ENCODE data around the gene PLAC9.
A peak's percentile ranks its signal among the peaks of the same experiment; 100 is the strongest.
"Not testable (repeated sequence)": the region's sequence is repeated elsewhere in the genome, so short reads cannot be mapped to it uniquely, and the experiment has no call there.

PLAC9 gene, protein sequence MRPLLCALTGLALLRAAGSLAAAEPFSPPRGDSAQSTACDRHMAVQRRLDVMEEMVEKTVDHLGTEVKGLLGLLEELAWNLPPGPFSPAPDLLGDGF

DNA sequence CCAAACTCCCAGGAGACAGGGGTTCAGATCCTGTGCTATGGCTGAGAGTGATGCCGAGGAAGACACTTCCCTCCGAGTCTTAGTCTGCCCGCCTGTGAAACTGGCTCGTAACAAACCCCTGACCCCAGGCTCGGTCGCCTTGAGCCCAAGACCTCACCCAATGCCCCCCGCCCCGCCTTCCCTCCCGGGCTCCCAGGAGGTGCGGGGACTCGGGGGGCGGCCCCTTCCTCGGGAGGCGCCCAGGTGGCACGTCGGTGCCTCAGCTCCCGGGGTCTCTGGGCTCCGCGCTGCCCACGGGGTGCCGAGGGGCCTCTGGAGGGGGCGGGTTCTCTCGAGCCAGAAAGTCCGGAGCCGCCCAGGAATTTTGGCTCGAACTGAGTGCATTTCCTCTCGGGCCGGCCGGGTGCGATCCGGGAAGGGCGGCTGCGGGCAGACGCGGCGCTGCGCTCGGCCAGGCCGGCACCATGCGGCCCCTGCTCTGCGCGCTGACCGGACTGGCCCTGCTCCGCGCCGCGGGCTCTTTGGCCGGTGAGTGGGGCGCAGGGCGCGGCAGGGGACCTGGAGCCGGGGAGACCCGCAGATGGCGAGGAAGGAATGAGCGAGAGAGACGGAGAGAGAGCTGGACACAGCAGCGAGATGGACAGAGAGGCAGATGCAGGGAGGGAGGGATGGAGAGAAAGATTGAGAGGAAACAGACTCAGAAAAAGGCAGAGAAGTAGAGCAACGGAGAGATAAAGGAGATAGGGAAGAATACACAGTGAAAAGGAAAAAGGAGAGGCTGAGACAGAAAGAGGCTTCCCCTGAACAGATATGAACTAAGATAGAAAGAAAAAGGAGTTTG lies at the start of gene PLAC9:
TSS of gene PLAC9 (plus strand) at position 432 of the 841 bp plus-strand sequence. CDS start at position 465, 33 bp downstream.
- DNase-seq (ENCODE audit: low read depth): no peak

DNA sequence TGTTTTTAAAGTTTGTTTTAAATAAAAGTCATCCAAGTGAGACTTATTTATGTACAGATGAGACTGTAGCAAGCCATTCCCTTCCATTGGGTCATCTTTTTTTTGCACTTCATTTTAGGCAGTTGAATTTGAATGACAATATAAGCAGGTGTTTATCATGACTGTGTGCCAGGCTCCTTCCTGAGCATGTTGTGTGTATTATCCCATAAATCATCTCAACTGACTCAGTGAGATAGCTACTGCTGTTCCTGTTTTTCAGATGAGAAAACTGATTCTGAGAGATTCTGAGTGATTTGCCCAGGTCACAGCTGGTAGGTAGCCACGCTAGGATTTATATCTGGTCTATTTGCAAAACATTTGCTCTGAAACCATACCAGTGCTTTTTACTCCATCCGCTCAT lies 42.4 kb upstream of the PLAC9 start:
- DNase-seq (ENCODE audit: low read depth): no peak

DNA sequence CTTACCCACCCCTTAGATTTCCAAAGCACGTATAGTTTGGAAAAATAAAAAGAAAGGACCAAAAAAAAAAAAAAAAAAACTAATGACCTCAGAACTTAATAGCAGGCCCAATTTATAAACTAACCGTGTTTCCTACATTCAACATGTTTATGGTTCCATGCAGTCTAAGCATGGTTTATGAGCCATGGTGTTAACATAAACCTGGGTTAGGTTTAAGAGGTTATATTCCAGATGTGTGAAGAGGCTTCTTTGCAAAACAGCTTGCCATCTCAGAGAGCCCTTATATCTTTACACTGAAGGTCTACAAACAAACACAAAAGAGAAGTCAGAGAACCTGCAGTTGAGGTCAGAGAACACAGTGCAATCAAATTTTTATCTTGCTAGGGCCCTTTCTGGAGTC lies 38.3 kb upstream of the PLAC9 start:
- no peak for DNase-seq (ENCODE audit: low read depth)

DNA sequence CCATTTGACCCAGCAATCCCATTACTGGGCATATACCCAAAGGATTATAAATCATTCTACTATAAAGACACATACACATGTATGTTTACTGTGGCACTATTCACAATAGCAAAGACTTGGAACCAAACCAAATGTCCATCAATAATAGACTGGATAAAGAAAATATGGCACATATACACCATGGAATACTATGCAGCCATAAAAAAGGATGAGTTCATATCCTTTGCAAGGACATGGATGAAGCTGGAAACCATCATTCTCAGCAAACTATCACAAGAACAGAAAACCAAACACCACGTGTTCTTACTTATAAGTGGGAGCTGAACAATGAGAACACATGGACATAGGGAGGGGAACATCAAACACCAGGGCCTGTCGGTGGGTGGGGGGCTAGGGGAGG lies 34.3 kb upstream of the PLAC9 start:
- DNase-seq (ENCODE audit: low read depth): not testable (repeated sequence)

DNA sequence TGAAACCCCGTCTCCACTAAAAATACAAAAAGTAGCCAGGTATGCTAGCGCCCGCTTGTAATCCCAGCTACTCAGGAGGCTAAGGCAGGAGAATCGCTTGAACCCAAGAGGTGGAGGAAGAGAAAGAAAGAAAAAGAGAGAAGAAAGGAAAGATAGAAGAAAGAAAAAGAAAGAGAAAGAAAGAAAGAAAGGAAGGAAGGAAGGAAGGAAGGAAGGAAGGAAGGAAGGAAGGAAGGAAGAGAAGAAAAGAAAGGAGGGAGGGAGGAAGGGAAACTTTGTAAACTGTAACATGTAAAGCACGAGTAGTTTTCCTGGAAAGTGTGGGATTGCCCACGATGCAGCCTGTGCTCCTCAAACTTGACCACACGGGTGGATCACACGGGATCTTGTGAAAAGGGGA lies 33.2 kb upstream of the PLAC9 start:
- DNase-seq (ENCODE audit: low read depth): not testable (repeated sequence)

DNA sequence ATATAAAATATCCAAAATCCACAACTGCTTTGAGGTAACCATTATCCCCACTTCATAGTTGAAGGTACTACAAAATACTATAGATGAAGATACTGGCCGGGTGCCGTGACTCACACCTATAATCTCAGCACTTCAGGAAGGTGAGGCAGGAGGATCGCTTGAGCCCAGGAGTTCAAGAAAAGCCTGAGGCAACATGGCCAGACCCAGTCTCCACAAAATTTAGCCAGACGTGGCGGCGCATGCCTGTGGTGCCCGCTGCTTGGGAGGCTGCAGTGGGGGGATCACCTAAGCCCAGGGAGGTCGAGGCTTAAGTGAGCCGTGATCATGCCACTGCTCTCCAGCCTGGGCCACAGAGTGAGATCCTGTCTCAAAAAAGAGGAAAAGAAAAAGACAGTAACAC lies 32.4 kb upstream of the PLAC9 start:
- no peak for DNase-seq (ENCODE audit: low read depth)

DNA sequence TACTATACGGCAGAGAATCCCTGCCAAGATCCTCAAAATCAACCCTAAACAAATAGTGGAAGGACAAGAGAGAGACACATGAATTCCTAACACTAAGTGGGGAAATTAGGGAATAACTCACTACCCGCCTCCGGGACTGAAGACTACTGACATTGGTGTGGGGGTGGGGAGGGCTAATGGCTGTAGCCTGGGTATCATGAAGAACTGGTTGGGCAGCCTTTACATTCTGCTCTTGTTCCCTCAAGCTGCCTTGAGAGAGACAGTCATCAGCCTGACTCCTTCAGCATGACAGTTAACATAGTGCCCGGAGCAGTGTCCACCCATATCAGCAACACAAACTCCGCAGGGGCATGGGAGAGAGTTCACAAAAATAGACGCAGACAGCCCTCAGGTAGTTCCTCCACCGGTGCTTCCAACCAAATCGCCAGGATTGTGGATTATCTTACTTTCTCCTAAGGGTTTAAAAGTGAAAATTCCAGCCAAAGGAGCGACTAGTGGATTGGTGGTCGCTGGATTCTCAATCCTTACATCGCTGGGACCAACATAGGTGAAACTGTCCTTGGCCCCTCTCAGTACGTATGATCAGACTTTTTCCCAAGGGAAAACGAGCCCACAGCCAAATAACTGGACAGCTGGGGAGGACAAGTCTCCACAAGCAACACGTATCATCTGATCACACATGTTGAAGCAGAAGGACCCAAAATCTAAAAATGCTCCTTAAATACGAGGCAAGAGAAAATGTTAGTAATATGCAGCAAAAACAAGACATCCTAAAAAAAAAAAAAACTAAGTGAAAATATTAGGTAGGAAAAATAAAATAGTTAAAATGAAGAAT lies 31.5 kb upstream of the PLAC9 start:
- no peak for DNase-seq (ENCODE audit: low read depth)

DNA sequence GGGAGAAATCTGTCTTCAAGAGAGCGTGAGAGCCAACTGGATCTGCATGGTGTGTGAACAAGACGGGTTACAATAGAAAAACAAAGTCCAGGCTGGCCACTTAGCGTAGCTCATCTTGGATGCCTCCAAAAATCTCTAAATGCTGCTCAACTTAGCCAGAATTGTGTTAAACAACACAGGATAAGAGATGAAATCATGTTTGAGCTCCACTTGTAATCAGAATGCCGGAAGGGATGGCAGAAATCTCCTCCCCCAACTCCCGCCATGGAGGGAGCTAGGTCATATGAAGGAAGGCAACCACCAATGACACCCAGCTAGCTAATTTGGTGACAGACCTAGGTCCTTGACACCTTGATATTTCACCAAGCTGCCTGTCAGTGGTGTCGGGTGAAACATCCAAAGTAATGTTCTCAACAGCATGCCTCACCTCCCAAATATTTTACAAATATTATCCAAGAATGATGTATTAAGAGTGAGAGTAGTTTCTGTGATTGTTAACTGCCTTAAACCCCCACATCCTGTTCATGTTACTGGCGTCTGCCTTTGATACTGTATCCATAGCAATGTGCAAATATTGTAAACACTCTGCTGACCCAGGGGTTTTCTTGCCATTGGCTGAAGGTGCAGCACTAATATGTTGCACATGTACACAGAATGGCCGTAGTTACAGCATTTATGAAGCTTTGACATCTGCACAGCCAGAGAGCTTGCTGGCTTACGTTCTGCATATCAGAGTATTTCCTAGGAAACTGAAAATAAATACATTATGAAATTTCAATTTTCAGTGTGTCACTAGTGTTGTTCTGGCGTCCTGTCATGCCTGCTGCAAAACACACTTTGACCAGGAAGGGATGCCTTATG lies 28.2 kb upstream of the PLAC9 start:
- DNase-seq (ENCODE audit: low read depth): peak; percentile 87

DNA sequence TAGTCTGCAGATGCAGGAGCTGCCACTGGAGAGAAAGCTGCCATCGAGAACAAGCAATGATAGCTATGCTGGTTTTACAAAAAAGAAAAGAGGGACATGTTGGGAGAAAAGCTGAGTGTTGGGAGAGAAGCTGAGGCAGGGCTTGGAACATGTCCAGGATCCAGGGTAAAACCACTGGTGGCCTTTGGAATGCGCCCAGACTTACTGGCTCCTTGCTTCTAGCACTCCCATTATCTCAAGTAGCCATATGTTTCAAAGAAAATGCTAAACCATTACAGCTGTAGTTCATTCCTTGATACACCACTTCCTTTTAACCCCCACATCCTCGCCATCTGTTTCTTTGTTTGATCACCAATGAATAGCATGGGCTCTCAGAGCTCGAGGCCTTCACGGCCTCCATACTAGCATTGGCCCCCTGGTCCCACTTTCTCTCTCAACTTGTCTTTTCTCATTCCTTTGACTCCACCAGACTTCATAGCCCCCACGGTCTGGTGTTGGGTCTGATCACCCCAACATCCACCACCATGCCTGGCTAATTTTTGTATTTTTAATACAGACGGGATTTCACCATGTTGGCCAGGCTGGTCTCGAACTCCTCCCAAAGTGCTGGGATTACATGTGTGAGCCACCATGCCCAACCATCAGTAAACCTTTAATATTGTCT lies 23.8 kb upstream of the PLAC9 start:
- no peak for DNase-seq (ENCODE audit: low read depth)

DNA sequence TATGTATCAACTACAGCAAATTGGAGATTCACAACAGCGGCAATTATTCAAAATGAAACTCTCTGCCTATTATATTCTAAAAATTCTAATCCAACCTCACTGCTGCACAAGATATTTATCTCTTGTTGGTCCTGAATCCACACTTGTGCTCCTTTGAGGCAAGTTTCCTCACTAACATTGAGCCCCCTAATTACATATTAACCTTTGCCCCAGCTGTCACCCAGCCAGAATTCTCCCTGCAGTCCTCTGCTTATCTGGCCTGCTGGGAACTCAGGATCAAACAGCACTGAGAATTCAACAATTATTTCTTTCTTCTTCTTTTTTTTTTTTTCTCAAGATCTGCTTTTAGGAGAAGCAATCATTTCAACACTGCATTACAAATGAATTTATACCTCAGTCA lies 21.5 kb upstream of the PLAC9 start:
- DNase-seq (ENCODE audit: low read depth): no peak

DNA sequence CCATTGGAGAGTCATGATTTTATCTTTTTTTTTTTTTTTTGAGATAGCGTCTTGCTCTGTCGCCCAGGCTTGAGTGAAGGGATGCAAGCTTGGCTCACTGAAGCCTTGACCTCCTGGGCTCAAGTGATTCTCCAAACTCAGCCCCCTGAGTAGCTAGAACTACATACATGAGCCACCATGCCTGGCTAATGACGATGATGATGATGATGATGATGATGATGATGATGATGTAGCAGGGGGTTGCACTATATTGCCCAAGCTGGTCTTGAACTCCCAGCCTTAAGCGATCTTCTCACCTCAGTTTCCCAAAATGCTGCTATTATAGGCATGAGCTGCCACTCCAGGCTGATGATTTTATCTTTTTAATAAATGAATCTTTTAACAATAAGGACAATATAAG lies 13.9 kb upstream of the PLAC9 start:
- DNase-seq (ENCODE audit: low read depth): no peak

DNA sequence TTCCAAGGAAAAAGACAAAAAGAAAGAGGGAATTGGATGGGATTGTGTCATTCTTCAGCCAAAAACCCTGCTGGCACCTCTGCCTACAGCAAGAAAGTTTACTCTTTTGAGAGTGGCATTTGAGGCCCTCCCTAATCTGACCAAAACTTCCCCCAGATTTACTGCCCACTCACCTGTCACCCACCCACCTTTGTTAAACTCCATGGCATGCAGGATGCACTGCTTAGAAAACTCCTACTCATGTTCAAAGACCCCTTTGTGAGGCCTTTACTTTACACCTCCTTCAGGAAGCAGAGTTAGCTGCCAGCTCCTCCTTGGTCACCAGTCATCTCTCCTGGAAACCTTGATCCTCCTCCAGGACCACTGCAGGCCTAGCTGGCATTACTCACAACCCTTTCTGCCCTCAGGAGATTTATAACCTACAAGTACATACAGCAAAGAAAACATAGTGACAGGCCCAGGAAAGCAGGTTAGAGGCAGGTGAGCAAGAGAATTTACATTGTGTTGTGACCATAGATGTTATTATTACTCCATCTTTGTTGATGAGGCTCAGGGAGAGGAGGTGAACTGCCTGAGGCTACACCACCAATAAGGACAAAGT lies 10.3 kb upstream of the PLAC9 start:
- no peak for DNase-seq (ENCODE audit: low read depth)

DNA sequence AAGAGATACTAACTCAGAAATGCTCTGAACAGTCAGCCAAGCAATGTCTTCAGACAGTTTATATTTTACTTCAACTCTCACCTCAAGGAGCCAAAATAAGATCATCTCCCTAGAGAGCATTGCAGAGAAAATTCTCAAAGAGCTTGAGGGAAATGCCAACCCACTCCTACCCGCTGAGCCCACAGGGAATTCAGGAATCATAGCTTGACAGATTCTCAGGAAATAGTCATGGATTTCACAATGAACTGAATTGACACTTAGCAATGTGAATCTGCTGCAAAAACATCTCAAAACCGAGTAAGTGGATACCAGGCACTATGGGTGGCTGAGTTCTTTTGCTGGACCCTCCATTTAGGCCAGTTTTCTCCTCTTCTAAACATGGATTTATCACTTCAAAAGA lies 9.8 kb upstream of the PLAC9 start:
- DNase-seq (ENCODE audit: low read depth): no peak

DNA sequence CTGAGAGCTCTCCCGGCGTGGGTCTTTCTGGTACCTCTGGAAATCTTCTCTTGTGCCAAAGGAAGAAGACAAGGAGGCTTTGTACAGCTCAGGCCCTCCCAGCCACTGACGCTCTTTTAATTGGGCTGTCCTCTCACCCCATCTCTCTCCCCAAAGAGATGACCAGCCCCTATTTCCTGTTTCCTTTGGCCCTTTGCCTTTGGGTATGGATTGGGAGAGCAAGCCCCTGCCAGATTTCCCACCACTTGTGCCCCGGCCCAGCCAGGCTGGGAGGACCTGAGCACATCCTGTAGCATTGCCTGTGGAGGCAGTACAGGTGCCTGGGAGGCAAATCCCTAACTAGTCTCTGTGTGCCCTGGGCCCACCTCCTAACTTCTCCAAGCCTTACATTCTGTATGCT lies 5.7 kb upstream of the PLAC9 start:
- DNase-seq (ENCODE audit: low read depth): no peak

DNA sequence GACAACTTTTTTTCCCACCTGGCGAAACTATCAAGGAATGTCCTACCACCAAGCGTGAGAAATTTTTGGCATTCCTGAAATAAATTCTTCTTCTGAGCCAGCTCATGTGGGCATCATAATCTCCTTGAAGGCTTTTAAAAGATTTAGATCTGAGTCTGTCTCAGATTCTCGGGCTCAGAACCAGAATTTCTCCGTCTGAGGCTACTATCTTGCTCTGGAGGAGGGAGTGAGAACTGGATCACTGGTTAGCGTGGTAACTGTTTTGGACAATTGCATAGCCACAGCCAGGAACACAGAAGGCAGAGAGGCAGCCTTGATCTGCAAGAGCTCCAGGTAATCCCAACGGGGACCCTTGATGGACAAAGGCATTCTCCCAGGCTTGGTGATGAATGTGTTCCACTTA lies 1.0 kb upstream of the PLAC9 start:
- DNase-seq (ENCODE audit: low read depth): no peak

DNA sequence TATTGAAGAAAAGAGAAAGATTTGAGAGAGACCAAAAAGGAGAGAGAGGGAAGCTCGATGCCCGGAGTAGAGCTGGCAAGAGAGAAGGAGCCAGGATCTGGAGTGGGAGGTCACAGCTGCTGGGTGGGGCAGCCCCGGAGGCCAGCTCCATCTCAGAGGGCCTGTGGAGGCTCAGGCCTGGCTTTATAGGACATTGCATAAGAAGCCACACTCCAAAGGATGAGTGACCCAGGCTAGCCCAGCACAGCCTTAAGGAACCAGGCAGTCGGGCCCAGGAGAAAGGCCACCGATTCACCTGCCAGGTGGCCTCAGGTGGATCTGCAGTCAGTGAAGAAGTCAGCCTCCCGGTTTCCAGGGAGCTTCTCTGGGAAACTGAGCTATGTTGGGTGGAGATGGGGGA lies 676 bp downstream of the PLAC9 start:
- DNase-seq (ENCODE audit: low read depth): no peak

DNA sequence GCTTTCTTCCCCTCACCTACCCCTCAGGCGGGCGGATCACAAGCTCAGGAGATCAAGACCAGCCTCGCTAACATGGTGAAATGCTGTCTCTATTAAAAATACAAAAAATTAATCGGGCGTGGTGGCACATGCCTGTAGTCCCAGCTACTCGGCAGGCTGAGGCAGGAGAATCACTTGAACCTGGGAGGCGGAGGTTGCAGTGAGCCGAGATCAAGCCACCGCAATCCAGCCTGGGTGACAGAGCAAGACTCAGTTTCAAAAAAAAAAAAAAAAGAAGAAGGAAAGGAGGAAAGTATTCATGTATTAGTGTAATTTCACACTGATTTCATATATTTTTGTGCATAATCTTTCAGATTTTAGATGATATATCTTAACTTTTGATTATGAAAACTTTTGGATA lies 1.2 kb downstream of the PLAC9 start:
- DNase-seq (ENCODE audit: low read depth): not testable (repeated sequence)

DNA sequence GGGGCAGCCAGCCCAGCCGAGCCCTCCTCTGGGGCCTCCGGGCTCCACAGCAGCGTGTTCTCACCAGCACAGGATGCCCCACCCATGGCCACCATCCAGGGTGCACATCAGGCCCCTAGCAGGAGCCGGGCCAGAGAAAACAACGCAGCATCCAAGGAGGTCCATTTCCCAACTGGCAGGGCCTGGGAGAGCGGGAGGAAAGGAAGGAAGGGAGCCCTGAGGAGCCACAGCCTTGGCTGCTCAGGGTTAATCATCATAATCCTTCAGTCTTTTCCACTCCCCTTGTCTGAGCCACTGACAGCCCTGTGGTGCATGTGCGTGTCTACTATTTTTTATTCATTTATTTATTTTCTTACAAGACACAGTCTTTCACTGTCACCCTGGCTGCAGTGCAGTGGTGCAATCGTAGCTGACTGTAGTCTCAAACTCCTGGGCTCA lies 3.6 kb downstream of the PLAC9 start:
- peak; percentile 60 for DNase-seq (ENCODE audit: low read depth)

DNA sequence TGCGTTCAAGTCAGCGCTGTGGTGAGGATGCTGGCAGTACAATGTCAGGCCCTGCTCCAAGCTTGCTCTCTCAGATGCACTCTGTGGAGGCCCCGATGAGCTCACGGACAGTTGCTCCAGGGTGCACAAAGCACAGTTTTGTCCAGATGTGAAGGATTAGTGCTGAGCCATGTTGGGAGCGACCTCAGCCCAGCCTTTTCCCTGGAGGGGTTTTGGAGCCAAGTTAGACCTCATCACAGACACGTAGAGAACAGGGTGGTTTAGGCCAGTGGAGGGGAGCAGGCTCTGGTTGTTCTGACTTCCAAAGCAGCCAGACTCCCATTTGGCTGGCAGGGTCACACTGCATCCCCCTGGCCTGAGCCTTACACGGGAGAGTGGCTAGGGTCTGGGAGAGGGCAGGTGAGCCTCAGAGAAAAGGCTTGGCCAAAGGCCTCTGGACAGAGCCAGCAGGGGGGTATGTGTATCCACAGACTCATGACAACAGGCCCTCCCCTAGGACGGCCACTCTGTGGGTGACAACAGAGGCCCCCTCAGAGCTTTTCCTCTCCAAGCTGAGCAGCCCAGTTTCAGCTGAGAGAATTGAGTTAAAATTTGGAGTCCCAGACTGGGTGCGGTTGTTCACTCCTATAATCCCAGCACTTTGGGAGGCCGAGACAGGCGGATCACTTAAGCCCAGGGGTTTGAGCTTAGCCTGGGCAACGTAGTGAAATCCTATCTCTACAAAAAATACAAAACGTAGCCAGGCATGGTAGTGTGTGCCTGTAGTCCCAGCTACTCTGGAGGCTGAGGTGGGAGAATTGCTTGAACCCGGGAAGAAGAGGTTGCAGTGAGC lies 4.7 kb downstream of the PLAC9 start:
- no peak for DNase-seq (ENCODE audit: low read depth)

DNA sequence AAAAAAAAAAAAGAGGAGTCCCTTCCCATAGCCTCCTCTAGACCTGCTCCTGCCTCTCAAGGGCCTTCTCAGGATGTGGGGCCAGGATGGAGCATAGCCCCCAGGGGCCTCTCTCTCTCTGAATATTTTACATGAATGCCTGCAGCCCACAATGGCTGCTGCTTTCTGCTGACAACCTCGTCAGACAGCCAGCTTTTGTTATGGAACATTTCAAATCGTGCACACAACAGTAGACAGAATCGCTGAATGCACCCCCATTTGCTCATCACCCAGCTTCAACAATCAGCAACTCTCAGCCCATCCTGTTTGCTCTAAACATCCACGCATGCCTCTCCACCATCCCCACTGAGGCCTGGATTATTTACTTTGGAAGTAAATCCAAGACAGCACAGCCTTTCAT lies 5.4 kb downstream of the PLAC9 start:
- no peak for DNase-seq (ENCODE audit: low read depth)

Measured in iris pigment epithelial cell (primary cell).